GM20000 (cell line): ENCODE results near the gene PDZK1IP1.

Experiments
- DNase-seq: peaks from one replicate; pipeline ENCODE4 v3.0.0; 2012; ENCODE audit warnings: low spot score
- CTCF ChIP-seq: IDR thresholded peaks from 2 replicates; pipeline ENCODE4 v1.5.1; 2012; ENCODE audit warnings: mild to moderate bottlenecking, control low read depth; ENCODE audit errors: extremely low read depth, missing control alignments

Gene PDZK1IP1

DNA sequence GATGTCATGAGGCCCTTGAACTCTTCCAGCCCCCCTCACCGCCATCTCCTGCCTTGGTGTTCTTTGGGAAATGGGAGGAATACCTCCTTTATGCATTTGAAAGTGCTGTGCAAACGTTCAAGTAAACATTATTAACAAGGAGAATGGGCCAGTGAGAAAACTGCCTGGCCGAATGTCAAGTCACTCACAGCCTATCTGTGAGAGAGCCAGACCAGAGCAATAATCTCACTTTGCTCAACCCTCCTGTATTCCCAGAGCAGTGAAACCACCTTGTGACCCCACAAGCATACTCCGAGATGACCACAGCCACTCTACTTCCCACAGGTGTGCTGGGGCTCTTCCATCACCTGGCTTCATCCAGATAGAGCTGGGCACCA lies 37.0 kb upstream of the PDZK1IP1 start:
- no peak for DNase-seq
- TF ChIP-seq CTCF: no peak

- TF ChIP-seq CTCF: no peak
- no peak for DNase-seq
Measured at GRCh38 chr1:47226121-47226838, 36.4 kb upstream of the PDZK1IP1 start.

GRCh38 chr1:47225430-47226100 lies 35.7 kb upstream of the PDZK1IP1 start:
- TF ChIP-seq CTCF: no peak
- DNase-seq: no peak

DNA sequence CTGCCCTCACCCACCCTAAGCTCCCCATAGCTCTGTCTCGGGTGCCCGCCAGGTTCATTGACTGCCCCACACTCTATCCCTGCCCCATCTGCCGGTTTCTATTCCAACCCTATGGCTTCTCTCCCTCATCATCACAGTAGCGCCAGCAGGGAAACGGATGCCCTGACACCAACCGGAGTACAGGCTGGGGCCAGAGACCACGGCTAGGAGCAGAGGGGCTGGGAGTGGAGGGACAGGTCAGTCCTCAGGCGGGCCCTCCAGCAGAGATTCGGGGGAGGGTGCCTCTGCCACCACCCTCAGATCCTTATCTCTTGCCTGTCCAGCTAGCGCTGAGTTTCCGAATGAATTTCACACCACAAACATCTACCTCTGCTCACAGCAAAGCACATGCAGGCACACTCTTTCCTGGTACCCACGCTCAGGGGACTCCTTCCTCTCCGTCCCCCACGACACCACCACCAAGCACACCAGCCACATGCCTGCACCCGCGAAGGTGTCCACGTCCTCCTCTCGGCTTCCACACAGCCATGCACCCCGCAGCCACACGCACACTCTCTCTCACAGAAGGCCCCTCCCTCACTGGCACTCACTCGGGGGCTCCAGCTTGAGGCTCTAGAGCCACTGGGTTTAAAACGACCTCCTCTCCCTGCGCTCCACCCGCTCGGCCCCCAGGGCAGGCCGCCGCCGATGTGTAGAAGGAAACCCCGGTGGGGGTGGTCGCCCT lies 35.0 kb upstream of the PDZK1IP1 start:
- DNase-seq: no peak
- no peak for TF ChIP-seq CTCF

DNA sequence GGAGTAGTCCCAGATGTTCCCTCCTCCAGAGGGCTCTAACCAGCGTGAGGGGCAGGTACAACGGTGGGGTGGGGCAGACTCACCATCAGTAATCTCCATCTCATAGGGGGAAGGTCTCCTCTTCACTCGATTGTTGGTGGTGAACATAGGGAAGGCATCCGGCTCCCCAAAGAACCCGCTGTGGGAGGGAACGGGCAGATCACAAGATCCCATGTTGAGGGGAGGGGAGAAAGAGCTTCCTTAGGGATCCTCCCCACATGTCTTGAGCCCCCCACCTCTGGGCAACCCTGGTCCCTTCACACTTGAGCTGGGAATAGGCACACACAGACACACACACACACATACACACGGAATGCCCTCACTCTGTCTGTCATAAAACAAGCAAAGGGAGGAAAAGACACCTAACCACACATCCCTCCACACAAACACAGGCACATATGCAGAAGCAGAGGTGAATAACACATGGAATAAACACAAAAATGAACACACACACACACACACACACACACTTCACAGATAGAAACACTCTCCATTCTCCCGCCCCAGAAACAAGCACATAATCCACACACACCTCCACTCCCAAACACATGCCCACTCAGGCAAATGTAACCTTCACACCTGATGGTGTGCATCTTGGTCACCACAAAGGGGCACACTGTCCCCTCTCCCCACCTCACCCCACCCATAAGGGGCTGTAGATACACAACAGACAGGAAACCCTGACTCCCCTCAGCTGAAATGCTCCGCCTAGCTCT lies 34.3 kb upstream of the PDZK1IP1 start:
- no peak for TF ChIP-seq CTCF
- DNase-seq: no peak

- no peak for TF ChIP-seq CTCF
- no peak for DNase-seq
Measured at GRCh38 chr1:47223174-47223920, 33.5 kb upstream of the PDZK1IP1 start.
